ENCODE measurements around the gene CLEC9A.

Gene CLEC9A

DNA sequence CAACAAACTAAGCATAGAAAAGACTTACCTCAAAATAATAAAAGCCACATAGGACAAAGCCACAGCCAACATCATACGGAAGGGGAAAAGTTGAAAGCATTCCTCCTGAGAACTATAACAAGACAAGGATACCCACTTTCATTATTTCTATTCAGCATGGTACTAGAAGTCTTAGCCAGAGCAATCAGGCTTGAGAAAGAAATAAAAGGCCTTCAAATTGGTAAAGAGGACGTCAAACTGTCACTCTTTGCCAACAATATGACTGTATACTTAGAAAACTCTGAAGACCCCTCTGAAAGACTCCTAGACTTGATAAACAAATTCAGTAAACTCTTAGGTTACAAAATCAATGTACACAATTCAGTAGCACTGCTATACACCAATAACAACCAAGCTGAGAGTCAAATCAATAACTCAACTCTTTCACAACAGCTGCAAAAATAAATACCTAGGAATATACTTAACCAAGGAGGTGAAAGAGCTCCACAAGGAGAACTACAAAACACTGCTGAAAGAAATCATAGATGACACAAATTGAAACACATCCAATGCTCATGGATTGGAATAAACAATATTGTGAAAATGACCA, 79.9 kb downstream of the CLEC9A start:
- no peak for DNase-seq (ENCODE audit: low spot score)

DNA sequence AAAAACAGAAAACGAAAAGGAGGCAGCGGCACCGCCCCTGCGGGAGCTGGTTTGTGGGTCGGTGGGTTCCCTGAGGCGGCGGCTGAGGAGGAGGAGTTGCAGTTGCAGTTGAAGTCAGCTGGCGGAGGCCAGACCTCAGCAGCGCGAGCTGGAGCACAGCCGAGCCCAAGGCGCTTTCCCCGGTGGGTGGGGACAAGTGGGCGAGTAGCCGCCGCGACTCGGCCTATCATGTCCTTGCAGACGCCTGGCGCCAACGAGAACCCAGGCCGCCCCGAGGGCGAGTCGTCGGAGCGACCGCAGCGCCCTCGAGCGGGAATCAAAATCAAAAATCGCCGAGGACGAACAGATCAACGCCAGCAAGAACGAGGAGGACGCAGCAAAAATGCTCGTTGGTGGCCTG, 81.0 kb downstream of the CLEC9A start:
- no peak for DNase-seq (ENCODE audit: low spot score)

GRCh38 chr12:10113075-10113474, 82.6 kb downstream of the CLEC9A start:
- no peak for DNase-seq (ENCODE audit: low spot score)

DNA sequence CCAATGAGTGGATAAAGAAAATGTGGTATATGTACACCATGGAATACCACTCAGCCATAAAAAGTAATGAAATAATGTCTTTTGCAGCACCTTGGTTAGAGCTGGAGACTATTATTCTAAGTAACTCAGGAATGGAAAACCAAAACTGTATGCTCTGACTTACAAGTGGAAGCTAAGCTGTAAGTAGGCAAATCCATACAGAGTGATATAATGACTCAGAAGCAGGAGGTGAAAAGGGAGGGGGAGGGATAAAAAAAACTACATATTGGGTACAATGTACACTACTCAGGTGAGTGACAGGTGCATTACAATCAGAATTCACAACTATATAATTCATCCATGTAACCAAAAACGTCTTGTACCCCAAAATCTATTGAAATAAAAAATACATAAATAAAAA, 83.4 kb downstream of the CLEC9A start:
- no peak for DNase-seq (ENCODE audit: low spot score)

GRCh38 chr12:10115311-10115710, 84.8 kb downstream of the CLEC9A start:
- DNase-seq (ENCODE audit: low spot score) = no peak
